Ishikawa (cell line): ENCODE data around the gene MYO1E.

Experiments
- CEBPB ChIP-seq: IDR thresholded peaks from 2 replicates; pipeline ENCODE4 v1.6.1; 2012
- CREB1 ChIP-seq: IDR thresholded peaks from 2 replicates; pipeline ENCODE4 v1.6.1; 2012; ENCODE audit warnings: low read depth
- EGR1 ChIP-seq: IDR thresholded peaks from 2 replicates; pipeline ENCODE4 v1.6.1; 2012
- EP300 ChIP-seq: IDR thresholded peaks from 2 replicates; pipeline ENCODE4 v1.6.1; 2012; ENCODE audit warnings: borderline replicate concordance
- FOXM1 ChIP-seq: IDR thresholded peaks from 2 replicates; pipeline ENCODE4 v1.6.1; 2012; ENCODE audit warnings: low read depth, borderline replicate concordance
- MAX ChIP-seq: IDR thresholded peaks from 2 replicates; pipeline ENCODE4 v1.6.1; 2012
- NFIC ChIP-seq: IDR thresholded peaks from 2 replicates; pipeline ENCODE4 v1.6.1; 2012
- RAD21 ChIP-seq: IDR thresholded peaks from 2 replicates; pipeline ENCODE4 v1.6.1; 2012; ENCODE audit warnings: low read depth
- REST ChIP-seq: IDR thresholded peaks from 2 replicates; pipeline ENCODE4 v1.6.1; 2012; ENCODE audit warnings: low read depth, mild to moderate bottlenecking
- TAF1 ChIP-seq: IDR thresholded peaks from 2 replicates; pipeline ENCODE4 v1.6.1; 2012; ENCODE audit warnings: low read depth, mild to moderate bottlenecking
- TCF12 ChIP-seq: IDR thresholded peaks from 2 replicates; pipeline ENCODE4 v1.6.1; 2012; ENCODE audit warnings: low read depth
- TEAD4 ChIP-seq: IDR thresholded peaks from 2 replicates; pipeline ENCODE4 v1.6.1; 2012
- USF1 ChIP-seq: IDR thresholded peaks from 2 replicates; pipeline ENCODE4 v1.6.1; 2012
- YY1 ChIP-seq: IDR thresholded peaks from 2 replicates; pipeline ENCODE4 v1.6.1; 2012; ENCODE audit warnings: low read depth
- ZBTB7A ChIP-seq: IDR thresholded peaks from 2 replicates; pipeline ENCODE4 v1.6.1; 2012; ENCODE audit warnings: low read depth

MYO1E gene

GRCh38 chr15:59224474-59224873 is 148.2 kb downstream of the MYO1E start:
- no peak for TF ChIP-seq EGR1
- no peak for TF ChIP-seq CEBPB
- TF ChIP-seq NFIC = peak; percentile 18; the same call in 1 of the 2 replicates

- TF ChIP-seq MAX = no peak
- no peak for TF ChIP-seq ZBTB7A
- no peak for TF ChIP-seq TCF12
- TF ChIP-seq YY1 = no peak
- TF ChIP-seq NFIC = no peak
- TF ChIP-seq REST = no peak
- TF ChIP-seq FOXM1 = no peak
- TF ChIP-seq TEAD4 = no peak
- TF ChIP-seq EGR1 = no peak
- TF ChIP-seq EP300 = no peak
- no peak for TF ChIP-seq TAF1
- no peak for TF ChIP-seq CEBPB
- TF ChIP-seq CREB1 = no peak
- TF ChIP-seq RAD21 = no peak
- no peak for TF ChIP-seq USF1
Observed at GRCh38 chr15:59223736-59224135, 148.9 kb downstream of the MYO1E start.

- no peak for TF ChIP-seq EP300
- TF ChIP-seq TCF12 = no peak
- no peak for TF ChIP-seq YY1
- no peak for TF ChIP-seq NFIC
- TF ChIP-seq EGR1 = no peak
- TF ChIP-seq TEAD4 = no peak
- no peak for TF ChIP-seq USF1
- TF ChIP-seq ZBTB7A = no peak
Observed at GRCh38 chr15:59222906-59223550, 149.6 kb downstream of the MYO1E start.

GRCh38 chr15:59221511-59222505 is 150.9 kb downstream of the MYO1E start:
- TF ChIP-seq TCF12 (no peak), REST (no peak), RAD21 (no peak), FOXM1 (no peak), MAX (no peak), EGR1 (no peak), TEAD4 (no peak), CEBPB (no peak), USF1 (no peak), CREB1 (no peak), NFIC (no peak), YY1 (no peak), EP300 (no peak), TAF1 (no peak), ZBTB7A (no peak)

- TF ChIP-seq CEBPB = no peak
- no peak for TF ChIP-seq USF1
- TF ChIP-seq ZBTB7A = no peak
- TF ChIP-seq TCF12 = no peak
- no peak for TF ChIP-seq FOXM1
- no peak for TF ChIP-seq NFIC
- TF ChIP-seq EP300 = no peak
- no peak for TF ChIP-seq TEAD4
- no peak for TF ChIP-seq REST
- TF ChIP-seq YY1 = no peak
- no peak for TF ChIP-seq CREB1
- no peak for TF ChIP-seq TAF1
- TF ChIP-seq EGR1 = no peak
- no peak for TF ChIP-seq RAD21
Observed at GRCh38 chr15:59218710-59219109, 154.0 kb downstream of the MYO1E start.
